Stomach (tissue), 9 donors: ENCODE data around the gene PRKCZ. TPM values are rescaled to one million over a fixed set of nuclear protein-coding genes. Genes with fewer than 3 reads are reported as not detected.

ENCODE experiments used
- DNase-seq, 2 donors: peaks; one replicate each; pipeline versions ENCODE4 v3.0.0 to v3.0.0-alpha.2; 2013 to 2019
- H3K27ac ChIP-seq, 5 donors: fragments of 200-600 bp in 4 of 5; sonication (generic) in 4 of 5; one replicate each; pipeline ENCODE4 v1.5.1; 2013 to 2019; ENCODE audit warnings: mild to moderate bottlenecking in 1 of 5, moderate library complexity in 1 of 5
- H3K27me3 ChIP-seq, 3 donors: fragments of 200-600 bp; sonication (generic); one replicate each; pipeline ENCODE4 v1.5.1; 2017 to 2019; ENCODE audit warnings: mixed run types in 1 of 3
- H3K36me3 ChIP-seq, 4 donors: fragments of 200-600 bp; sonication (generic); 1 replicate in 3 of 4; 2 replicates in 1 of 4; pipeline ENCODE4 v1.5.1; 2016 to 2019
- H3K4me1 ChIP-seq, 4 donors: fragments of 200-600 bp; sonication (generic); one replicate each; pipeline ENCODE4 v1.5.1; 2016 to 2019
- H3K4me3 ChIP-seq, 4 donors: fragments of 200-600 bp; sonication (generic) in 3 of 4; one replicate each; pipeline ENCODE4 v1.5.1; 2016 to 2019; ENCODE audit warnings: mild to moderate bottlenecking in 1 of 4
- H3K9me3 ChIP-seq, 4 donors: fragments of 200-600 bp; sonication (generic); one replicate each; pipeline ENCODE4 v1.5.1; 2016 to 2019
- EP300 ChIP-seq: sonication (generic); formaldehyde crosslinking; IDR thresholded peaks from one replicate; pipeline ENCODE4 v1.6.1; 2017; ENCODE audit warnings: antibody characterized with exemption
- POLR2A ChIP-seq, 4 donors: fragments of 450-650 bp; IDR thresholded peaks; one replicate each; pipeline ENCODE4 v1.6.1; 2016; ENCODE audit warnings: antibody characterized with exemption in 4 of 4, control low read depth in 2 of 4, mild to moderate bottlenecking in 1 of 4, moderate library complexity in 1 of 4
- POLR2AphosphoS5 ChIP-seq, 3 donors: sonication (generic); formaldehyde crosslinking; IDR thresholded peaks; one replicate each; pipeline ENCODE4 v1.6.1; 2016; ENCODE audit warnings: antibody characterized with exemption in 3 of 3
- WGBS, 5 donors: extraction: QIAGEN DNeasy Blood & Tissue Kit in 3 of 5; methylation state at CpG; one replicate each; pipeline versions ENCODE4 v1.1.5 to v1.1.7; 2013 to 2018; 5-methylcytosine and 5-hydroxymethylcytosine counted together
- intact Hi-C: fragments of 100-400 bp; cut with DNase I; formaldehyde crosslinking; loops from one replicate; pipeline ENCODE4 v1.15.1; 2023; ENCODE audit warnings: low total_unique reads
- polyA plus RNA-seq, 3 donors: library from polyadenylated mRNA; stranded (reverse); fragments of 200-250 nt; gene quantifications; one replicate each; pipeline ENCODE4 v1.2.3, GENCODE V29; 2013
- total RNA-seq, 5 donors: library from RNA; depleted of rRNA; stranded (reverse); fragments of >200 nt; gene quantifications; one replicate each; pipeline versions ENCODE4 v1.1.0 to v1.2.3, GENCODE V29; 2014 to 2016
- TF ChIP-seq, protein P1 (sequence below), 7 experiments: fragments of 450-650 bp in 4 of 7; fragments of 200-600 bp in 3 of 7; sonication (generic) in 3 of 7; IDR thresholded peaks; one replicate each; pipeline ENCODE4 v1.5.1; 2016 to 2019; ENCODE audit warnings: antibody characterized with exemption in 7 of 7, control low read depth in 2 of 7, mild to moderate bottlenecking in 1 of 7
- donor health status: healthy with polysubstance abuse.
- donor health status: Bipolar disorder and iron deficiency.
- donor health status: healthy.

PRKCZ gene
- total and polyA plus RNA-seq, 8 donors: 11.1 to 55.8 (median 25.5) TPM

DNA sequence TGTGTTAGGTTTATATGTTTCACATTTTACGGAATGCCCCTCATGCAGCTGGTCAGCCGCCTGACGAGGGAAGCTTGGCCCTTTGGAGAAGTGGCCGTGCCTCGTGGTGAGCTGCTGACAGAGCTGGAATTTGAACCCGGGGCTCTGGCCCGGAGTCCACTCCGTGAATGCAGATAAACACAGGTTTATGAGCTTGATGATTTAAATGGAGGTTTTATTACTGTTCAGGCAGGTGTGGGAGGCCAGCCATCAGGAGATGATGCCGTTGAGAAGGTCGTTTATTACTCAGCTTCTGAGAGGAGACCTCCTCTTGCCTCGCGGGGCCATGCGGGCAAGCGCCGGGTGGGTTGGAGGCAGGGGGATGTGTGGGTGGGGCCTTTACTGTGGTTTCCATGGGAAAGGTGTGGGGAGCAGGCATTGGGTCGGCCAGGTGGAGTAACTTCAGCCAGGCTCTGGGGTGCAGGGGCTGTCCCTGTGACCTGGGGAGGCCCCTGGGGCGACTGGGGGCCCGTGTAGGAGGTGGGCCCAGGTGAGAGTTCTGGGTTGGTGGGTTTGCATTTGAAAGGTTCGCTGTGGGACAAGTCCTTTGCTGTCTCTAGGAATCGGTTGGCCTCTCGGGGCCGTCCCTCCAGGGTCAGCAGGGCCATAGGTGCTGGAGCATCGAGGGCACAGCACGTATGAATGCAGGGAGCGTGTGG is 22.0 kb downstream of the PRKCZ start:
- H3K27ac ChIP-seq: no peak overlapping the region
- intact Hi-C loops: no loop called here
- TF ChIP-seq EP300: no peak
- WGBS, 5 donors: 74 to 85% (median 80%) methylated on average over 20 to 25 of the region's 25 CpGs
- no peaks in the 10 kb centered on the region for H3K4me1 ChIP-seq
- DNase-seq: no peak
- peaks cover 0 to 29% (median 21%) of the 10 kb centered on the region in 4 donors for H3K36me3 ChIP-seq
- peaks cover 0 to 49% (median 0%) of the 10 kb centered on the region in 3 donors for H3K27me3 ChIP-seq
- H3K9me3 ChIP-seq: peaks cover 0 to 10% (median 4%) of the 10 kb centered on the region in 4 donors
- no peak overlapping the region for H3K4me3 ChIP-seq

GRCh38 chr1:2072891-2073290 is 22.7 kb downstream of the PRKCZ start:
- intact Hi-C loops: no loop called here
- peaks cover 0 to 49% (median 0%) of the 10 kb centered on the region in 3 donors for H3K27me3 ChIP-seq
- no peak overlapping the region for H3K27ac ChIP-seq
- H3K36me3 ChIP-seq: peaks cover 0 to 29% (median 26%) of the 10 kb centered on the region in 4 donors
- H3K9me3 ChIP-seq: peaks cover 1 to 17% (median 9%) of the 10 kb centered on the region in 4 donors
- no peaks in the 10 kb centered on the region for H3K4me1 ChIP-seq
- TF ChIP-seq, protein P1, sequence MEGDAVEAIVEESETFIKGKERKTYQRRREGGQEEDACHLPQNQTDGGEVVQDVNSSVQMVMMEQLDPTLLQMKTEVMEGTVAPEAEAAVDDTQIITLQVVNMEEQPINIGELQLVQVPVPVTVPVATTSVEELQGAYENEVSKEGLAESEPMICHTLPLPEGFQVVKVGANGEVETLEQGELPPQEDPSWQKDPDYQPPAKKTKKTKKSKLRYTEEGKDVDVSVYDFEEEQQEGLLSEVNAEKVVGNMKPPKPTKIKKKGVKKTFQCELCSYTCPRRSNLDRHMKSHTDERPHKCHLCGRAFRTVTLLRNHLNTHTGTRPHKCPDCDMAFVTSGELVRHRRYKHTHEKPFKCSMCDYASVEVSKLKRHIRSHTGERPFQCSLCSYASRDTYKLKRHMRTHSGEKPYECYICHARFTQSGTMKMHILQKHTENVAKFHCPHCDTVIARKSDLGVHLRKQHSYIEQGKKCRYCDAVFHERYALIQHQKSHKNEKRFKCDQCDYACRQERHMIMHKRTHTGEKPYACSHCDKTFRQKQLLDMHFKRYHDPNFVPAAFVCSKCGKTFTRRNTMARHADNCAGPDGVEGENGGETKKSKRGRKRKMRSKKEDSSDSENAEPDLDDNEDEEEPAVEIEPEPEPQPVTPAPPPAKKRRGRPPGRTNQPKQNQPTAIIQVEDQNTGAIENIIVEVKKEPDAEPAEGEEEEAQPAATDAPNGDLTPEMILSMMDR (IDR thresholded peaks at IDR 0.05): no peak
- no peak for TF ChIP-seq POLR2AphosphoS5 (IDR thresholded peaks at IDR 0.05)
- TF ChIP-seq EP300: no peak
- no peak for TF ChIP-seq POLR2A (IDR thresholded peaks at IDR 0.05)
- DNase-seq: no peak
- H3K4me3 ChIP-seq: no peak overlapping the region
- WGBS, 5 donors: 91 to 98% (median 94%) methylated on average over 9 to 14 of the region's 14 CpGs

DNA sequence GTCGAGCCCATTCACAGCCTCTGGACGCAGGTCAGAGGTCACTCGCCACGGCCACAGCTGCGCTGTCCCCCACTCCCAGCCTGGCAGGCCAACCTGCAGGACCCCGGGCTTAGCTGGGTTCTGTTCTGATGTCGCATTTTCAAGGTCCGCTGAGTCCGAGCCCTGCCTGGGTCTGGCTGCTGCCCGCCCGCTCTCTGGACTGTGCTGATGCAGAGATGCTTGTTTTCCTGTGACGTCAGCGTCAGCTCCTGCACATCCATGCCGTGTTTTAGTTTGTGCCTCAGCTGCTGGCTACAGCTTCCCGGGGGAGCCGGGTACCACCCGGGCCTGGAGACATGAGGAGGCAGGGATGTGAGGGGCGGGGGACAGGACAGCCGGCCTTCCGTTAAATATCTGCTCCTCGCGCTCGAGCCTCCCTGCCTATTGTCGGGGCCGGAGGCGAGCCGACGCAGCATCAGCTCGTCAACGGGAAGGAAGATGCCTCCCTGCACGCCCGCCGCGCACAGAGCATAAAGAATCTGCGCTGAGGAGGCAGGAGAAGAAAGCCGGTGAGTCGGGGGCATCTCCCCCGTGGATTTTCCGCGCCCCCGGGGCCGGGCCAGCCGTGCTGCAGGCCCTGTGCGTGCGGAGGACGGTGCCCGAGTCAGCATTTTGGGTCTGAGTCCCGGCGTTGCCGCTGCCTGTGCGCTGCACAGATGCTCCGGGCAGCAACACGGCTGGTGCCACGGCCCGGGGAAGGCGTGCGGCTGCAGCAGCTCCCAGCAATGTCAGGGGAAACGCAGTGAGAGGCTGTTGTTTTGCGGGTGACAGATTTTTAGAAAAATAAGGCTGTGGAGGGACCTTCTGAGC is 23.4 kb downstream of the PRKCZ start:
- 77 to 87% (median 80%) methylated on average over 41 to 59 of the region's 59 CpGs for WGBS, 5 donors
- peak in 1 of 2 donors; percentile 73 for DNase-seq
- H3K36me3 ChIP-seq: peaks cover 0 to 25% (median 22%) of the 10 kb centered on the region in 4 donors
- H3K9me3 ChIP-seq: peaks cover 8 to 24% (median 16%) of the 10 kb centered on the region in 4 donors
- no peaks in the 10 kb centered on the region for H3K4me1 ChIP-seq
- H3K27me3 ChIP-seq: peaks cover 0 to 49% (median 0%) of the 10 kb centered on the region in 3 donors
- TF ChIP-seq EP300: no peak
- TF ChIP-seq, protein P1 (IDR thresholded peaks at IDR 0.05): no peak
- TF ChIP-seq POLR2AphosphoS5 (IDR thresholded peaks at IDR 0.05): no peak
- no peak for TF ChIP-seq POLR2A (IDR thresholded peaks at IDR 0.05)
- peak overlapping the region in 1 of 4 donors; percentile 20 for H3K4me3 ChIP-seq
- H3K27ac ChIP-seq: no peak overlapping the region
- intact Hi-C loops: no loop called here

GRCh38 chr1:2074396-2074795 is 24.2 kb downstream of the PRKCZ start:
- H3K4me1 ChIP-seq: no peaks in the 10 kb centered on the region
- peaks cover 0 to 20% (median 16%) of the 10 kb centered on the region in 4 donors for H3K36me3 ChIP-seq
- WGBS, 5 donors: 81 to 88% (median 82%) methylated on average over 19 of the region's 19 CpGs
- H3K9me3 ChIP-seq: peaks cover 12 to 32% (median 22%) of the 10 kb centered on the region in 4 donors
- intact Hi-C loops: no loop called here
- peaks cover 0 to 49% (median 0%) of the 10 kb centered on the region in 3 donors for H3K27me3 ChIP-seq
- DNase-seq: no peak
- no peak overlapping the region for H3K27ac ChIP-seq
- no peak overlapping the region for H3K4me3 ChIP-seq
- TF ChIP-seq, protein P1 (IDR thresholded peaks at IDR 0.05): no peak
- TF ChIP-seq EP300 (no peak), POLR2AphosphoS5 (IDR thresholded peaks at IDR 0.05) (no peak), POLR2A (IDR thresholded peaks at IDR 0.05) (no peak)
